H9 (cell line): Measurements from ENCODE around the gene PTP4A2. TPM values are rescaled to one million over a fixed set of nuclear protein-coding genes. Genes with fewer than 3 reads are reported as not detected.

Experiments used
- DNase-seq: peaks from one replicate; pipeline ENCODE4 v3.0.0-alpha.2; 2017
- H2AFZ ChIP-seq: one replicate; pipeline ENCODE4 v1.6.1; 2013; ENCODE audit warnings: mild to moderate bottlenecking, low read length, control low read depth, moderate library complexity
- H2AK5ac ChIP-seq: 2 replicates; pipeline ENCODE4 v1.6.1; 2013; ENCODE audit warnings: low read length, control low read depth, mixed read lengths; ENCODE audit not compliant: insufficient read length
- H2BK120ac ChIP-seq: one replicate; pipeline ENCODE4 v1.6.1; 2013; ENCODE audit warnings: low read depth, mild to moderate bottlenecking, low read length, control low read depth, inconsistent platforms; ENCODE audit not compliant: poor library complexity, severe bottlenecking
- H2BK12ac ChIP-seq: 2 replicates; pipeline ENCODE4 v1.6.1; 2013; ENCODE audit warnings: low read length, control low read depth, mixed read lengths, low read depth; ENCODE audit not compliant: insufficient read length
- H2BK15ac ChIP-seq: 2 replicates; pipeline ENCODE4 v1.6.1; 2013; ENCODE audit warnings: low read depth, low read length, control low read depth
- H2BK20ac ChIP-seq: one replicate; pipeline ENCODE4 v1.6.1; 2013; ENCODE audit warnings: low read depth, mild to moderate bottlenecking, low read length, control low read depth, inconsistent platforms; ENCODE audit not compliant: poor library complexity, severe bottlenecking
- H2BK5ac ChIP-seq: 2 replicates; pipeline ENCODE4 v1.6.1; 2013; ENCODE audit warnings: low read length, control low read depth, mixed read lengths; ENCODE audit not compliant: insufficient read length
- H3K14ac ChIP-seq: 2 replicates; pipeline ENCODE4 v1.6.1; 2013; ENCODE audit warnings: low read length, control low read depth; ENCODE audit not compliant: insufficient read depth
- H3K18ac ChIP-seq: 2 replicates; pipeline ENCODE4 v1.6.1; 2013; ENCODE audit warnings: low read depth, mild to moderate bottlenecking, mixed read lengths, low read length, control low read depth; ENCODE audit not compliant: insufficient read length
- H3K23ac ChIP-seq: 2 replicates; pipeline ENCODE4 v1.6.1; 2013; ENCODE audit warnings: low read length, control low read depth, mixed read lengths, low read depth; ENCODE audit not compliant: insufficient read length
- H3K23me2 ChIP-seq: 2 replicates; pipeline ENCODE4 v1.6.1; 2013; ENCODE audit warnings: low read depth, mild to moderate bottlenecking, mixed read lengths, low read length, control low read depth; ENCODE audit not compliant: insufficient read length, poor library complexity, severe bottlenecking
- H3K27ac ChIP-seq: 2 replicates; pipeline ENCODE4 v1.5.1; 2013; ENCODE audit warnings: low read length, control low read depth, mixed read lengths, low read depth; ENCODE audit not compliant: insufficient read length
- H3K27me3 ChIP-seq: 2 replicates; pipeline ENCODE4 v1.6.1; 2013; ENCODE audit warnings: low read length, control low read depth, inconsistent platforms; ENCODE audit not compliant: insufficient read depth
- H3K4ac ChIP-seq: 2 replicates; pipeline ENCODE4 v1.6.1; 2013; ENCODE audit warnings: low read depth, mild to moderate bottlenecking, control low read depth, inconsistent platforms, low read length, moderate library complexity
- H3K4me1 ChIP-seq: 2 replicates; pipeline ENCODE4 v1.6.1; 2013; ENCODE audit warnings: low read length, control low read depth, inconsistent platforms; ENCODE audit not compliant: insufficient read depth
- H3K4me2 ChIP-seq: 2 replicates; pipeline ENCODE4 v1.6.1; 2013; ENCODE audit warnings: low read length, control low read depth, mixed read lengths; ENCODE audit not compliant: insufficient read length, insufficient read depth
- H3K56ac ChIP-seq: 2 replicates; pipeline ENCODE4 v1.6.1; 2013; ENCODE audit warnings: low read depth, mild to moderate bottlenecking, mixed read lengths, low read length, control low read depth; ENCODE audit not compliant: insufficient read length
- H3K79me1 ChIP-seq: 2 replicates; pipeline ENCODE4 v1.6.1; 2013; ENCODE audit warnings: low read depth, mild to moderate bottlenecking, moderate library complexity, low read length, control low read depth, inconsistent platforms; ENCODE audit not compliant: insufficient read depth, poor library complexity, severe bottlenecking
- H3K79me2 ChIP-seq: 2 replicates; pipeline ENCODE4 v1.6.1; 2013; ENCODE audit warnings: low read length, control low read depth, inconsistent platforms; ENCODE audit not compliant: insufficient read depth
- H3K9ac ChIP-seq: 2 replicates; pipeline ENCODE4 v1.6.1; 2013; ENCODE audit warnings: low read length, control low read depth, mixed read lengths; ENCODE audit not compliant: insufficient read length; ENCODE audit errors: extremely low read depth
- H3K9me3 ChIP-seq: one replicate; pipeline ENCODE4 v1.6.1; 2013; ENCODE audit warnings: low read depth, low read length, inconsistent platforms; ENCODE audit not compliant: control insufficient read depth
- H3T11ph ChIP-seq: one replicate; pipeline ENCODE4 v1.6.1; 2013; ENCODE audit warnings: mild to moderate bottlenecking, low read length, control low read depth, inconsistent platforms
- H4K20me1 ChIP-seq: one replicate; pipeline ENCODE4 v1.6.1; 2013; ENCODE audit not compliant: control insufficient read depth, insufficient read length, insufficient read depth
- H4K5ac ChIP-seq: 2 replicates; pipeline ENCODE4 v1.6.1; 2013; ENCODE audit warnings: low read depth, mild to moderate bottlenecking, mixed read lengths, low read length, control low read depth; ENCODE audit not compliant: insufficient read length
- H4K8ac ChIP-seq: replicated peaks from 2 replicates; pipeline ENCODE4 v1.6.1; 2013; ENCODE audit warnings: low read length, control low read depth, mixed read lengths, low read depth; ENCODE audit not compliant: insufficient read length
- H4K91ac ChIP-seq: 2 replicates; pipeline ENCODE4 v1.6.1; 2013; ENCODE audit warnings: low read depth, mild to moderate bottlenecking, moderate library complexity, mixed read lengths, low read length, control low read depth; ENCODE audit not compliant: insufficient read length
- H3K27ac Mint-ChIP-seq, 3 experiments: 2 replicates in 2 of 3; 3 replicates in 1 of 3; pipeline ENCODE4 v1.8.0; 2020 to 2021; ENCODE audit warnings: mixed read lengths in 3 of 3, mild to moderate bottlenecking in 1 of 3, moderate library complexity in 1 of 3
- H3K27me3 Mint-ChIP-seq: 2 replicates; pipeline ENCODE4 v1.8.0; 2021; ENCODE audit warnings: low read depth, mild to moderate bottlenecking, moderate library complexity, mixed read lengths
- H3K36me3 Mint-ChIP-seq, 3 experiments: 2 replicates in 2 of 3; 3 replicates in 1 of 3; pipeline ENCODE4 v1.8.0; 2020 to 2021; ENCODE audit warnings: low read depth in 3 of 3, mixed read lengths in 3 of 3; ENCODE audit not compliant: insufficient read depth in 1 of 3
- H3K4me1 Mint-ChIP-seq, 2 experiments: 2 replicates each; pipeline ENCODE4 v1.8.0; 2020; ENCODE audit warnings: mixed read lengths in 2 of 2
- H3K4me3 Mint-ChIP-seq, 2 experiments: 2 replicates in 1 of 2; 3 replicates in 1 of 2; pipeline ENCODE4 v1.8.0; 2020 to 2021; ENCODE audit warnings: mild to moderate bottlenecking in 2 of 2, mixed read lengths in 2 of 2, moderate library complexity in 1 of 2
- H3K9me3 Mint-ChIP-seq, 2 experiments: 2 replicates in 1 of 2; 3 replicates in 1 of 2; pipeline ENCODE4 v1.8.0; 2020; ENCODE audit warnings: mild to moderate bottlenecking in 2 of 2, mixed read lengths in 2 of 2, moderate library complexity in 1 of 2
- WGBS: extraction: QIAGEN DNeasy Blood & Tissue Kit; methylation state at CpG from one replicate; pipeline ENCODE4 v1.1.7; 2013; ENCODE audit warnings: missing lambda C conversion rate, low lambda C conversion rate, mixed read lengths; ENCODE audit not compliant: insufficient read length; ENCODE audit errors: extremely low coverage; 5-methylcytosine and 5-hydroxymethylcytosine counted together
- total RNA-seq: library from RNA; stranded (reverse); gene quantifications from 2 replicates; pipeline ENCODE4 v1.2.1, GENCODE V29; 2021
- TF ChIP-seq, protein P1 (sequence below): fragments of 200-600 bp; sonication (generic); conservative IDR thresholded peaks from 3 replicates; pipeline ENCODE4 v1.8.0; 2021; ENCODE audit warnings: antibody characterized with exemption, mild to moderate bottlenecking

Gene PTP4A2
- total RNA-seq, 1 experiment from 2014 or later, result 192 TPM

GRCh38 chr1:31930836-31931592, 7.2 kb downstream of the PTP4A2 start:
- Histone ChIP-seq H2BK20ac (no peak overlapping the region), H3K9ac (no peak overlapping the region), H2BK120ac (no peak overlapping the region), H3K79me1 (no peaks in the 10 kb centered on the region), H2BK12ac (no peak overlapping the region), H3T11ph (no peak overlapping the region), H3K23me2 (no peaks in the 10 kb centered on the region), H4K91ac (no peak overlapping the region), H3K9me3 (no peaks in the 10 kb centered on the region), H4K5ac (no peak overlapping the region), H3K4me2 (peak overlapping the region; percentile 29), H2BK5ac (no peak overlapping the region), H4K20me1 (no peaks in the 10 kb centered on the region), H3K18ac (no peak overlapping the region), H2AK5ac (no peak overlapping the region), H3K4me1 (peaks cover 5% of the 10 kb centered on the region; the same call in 1 of the 2 replicates), H3K56ac (no peak overlapping the region), H3K27me3 (no peaks in the 10 kb centered on the region), H3K79me2 (peaks cover 57% of the 10 kb centered on the region), H3K27ac (no peak overlapping the region), H3K23ac (no peak overlapping the region), H4K8ac (no peak overlapping the region), H2BK15ac (no peak overlapping the region), H3K4ac (no peak overlapping the region), H2AFZ (no peak overlapping the region), H3K14ac (no peak overlapping the region)
- TF ChIP-seq, protein P1, sequence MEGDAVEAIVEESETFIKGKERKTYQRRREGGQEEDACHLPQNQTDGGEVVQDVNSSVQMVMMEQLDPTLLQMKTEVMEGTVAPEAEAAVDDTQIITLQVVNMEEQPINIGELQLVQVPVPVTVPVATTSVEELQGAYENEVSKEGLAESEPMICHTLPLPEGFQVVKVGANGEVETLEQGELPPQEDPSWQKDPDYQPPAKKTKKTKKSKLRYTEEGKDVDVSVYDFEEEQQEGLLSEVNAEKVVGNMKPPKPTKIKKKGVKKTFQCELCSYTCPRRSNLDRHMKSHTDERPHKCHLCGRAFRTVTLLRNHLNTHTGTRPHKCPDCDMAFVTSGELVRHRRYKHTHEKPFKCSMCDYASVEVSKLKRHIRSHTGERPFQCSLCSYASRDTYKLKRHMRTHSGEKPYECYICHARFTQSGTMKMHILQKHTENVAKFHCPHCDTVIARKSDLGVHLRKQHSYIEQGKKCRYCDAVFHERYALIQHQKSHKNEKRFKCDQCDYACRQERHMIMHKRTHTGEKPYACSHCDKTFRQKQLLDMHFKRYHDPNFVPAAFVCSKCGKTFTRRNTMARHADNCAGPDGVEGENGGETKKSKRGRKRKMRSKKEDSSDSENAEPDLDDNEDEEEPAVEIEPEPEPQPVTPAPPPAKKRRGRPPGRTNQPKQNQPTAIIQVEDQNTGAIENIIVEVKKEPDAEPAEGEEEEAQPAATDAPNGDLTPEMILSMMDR, result no peak
- H3K4me1 Mint-ChIP-seq, result peaks cover 61 to 70% of the 10 kb centered on the region in 2 experiments
- DNase-seq, result no peak
- H3K4me3 Mint-ChIP-seq, result peak overlapping the region in 1 of 2 experiments; percentile 17; a peak in 2 of 5 replicates
- no peaks in the 10 kb centered on the region for H3K27me3 Mint-ChIP-seq
- H3K27ac Mint-ChIP-seq, result peak overlapping the region in 2 of 3 experiments; percentile 58 to 63; a peak in 2 of 7 replicates
- WGBS, result no CpG with 5 or more reads among the region's 7 CpGs
- no peaks in the 10 kb centered on the region for H3K9me3 Mint-ChIP-seq
- peaks cover 0 to 9% (median 2%) of the 10 kb centered on the region in 3 experiments; a peak in 2 of 7 replicates for H3K36me3 Mint-ChIP-seq
